Activated CD4-positive, alpha-beta T cell treated with anti-CD3 and anti-CD28 coated beads for 36 hours (primary cell): ENCODE measurements around the gene CDH9. TPM values are rescaled to one million over a fixed set of nuclear protein-coding genes. Genes with fewer than 3 reads are reported as not detected.

ENCODE experiments used
- ATAC-seq: fragments of 200-7000 bp; cut with Tn5 transposase; one replicate; pipeline ENCODE4 v1.10.0; 2021; ENCODE audit warnings: mild to moderate bottlenecking, moderate library complexity
- CTCF ChIA-PET: fragments of 350-600 bp; sonication (Branson Sonifier 250); formaldehyde crosslinking; loops from one replicate; lab custom pipeline; 2021; ENCODE audit warnings: antibody characterized with exemption; lab: Charles Lee
- POLR2A ChIA-PET: fragments of 350-600 bp; sonication (Branson Sonifier 250); formaldehyde crosslinking; loops from one replicate; lab custom pipeline; 2021; ENCODE audit warnings: antibody characterized with exemption, inconsistent platforms; lab: Charles Lee
- DNase-seq: peaks from one replicate; pipeline ENCODE4 v3.0.0-alpha.2; 2020
- H3K27ac Mint-ChIP-seq: one replicate; pipeline ENCODE4 v1.8.0; 2021; ENCODE audit warnings: mixed read lengths
- H3K27me3 Mint-ChIP-seq: one replicate; pipeline ENCODE4 v1.8.0; 2021; ENCODE audit warnings: mixed read lengths
- H3K36me3 Mint-ChIP-seq: one replicate; pipeline ENCODE4 v1.8.0; 2021; ENCODE audit warnings: low read depth, mixed read lengths
- H3K4me1 Mint-ChIP-seq: one replicate; pipeline ENCODE4 v1.8.0; 2021; ENCODE audit warnings: mixed read lengths
- H3K4me3 Mint-ChIP-seq: one replicate; pipeline ENCODE4 v1.8.0; 2021; ENCODE audit warnings: mild to moderate bottlenecking, moderate library complexity, mixed read lengths
- H3K9me3 Mint-ChIP-seq: one replicate; pipeline ENCODE4 v1.8.0; 2021; ENCODE audit warnings: low read depth, mixed read lengths
- intact Hi-C, 2 experiments: fragments of 100-400 bp; cut with DNase I in 1 of 2; cut with micrococcal nuclease in 1 of 2; formaldehyde crosslinking; loops; one replicate each; pipeline versions ENCODE4 v1.14.2 to v1.15.1; 2022 to 2024; cut with DNase I, micrococcal nuclease
- total RNA-seq, 2 experiments: library from RNA; stranded (reverse); gene quantifications; one replicate each; pipeline ENCODE4 v1.2.3, GENCODE V29; 2021

Gene CDH9
- not detected for total RNA-seq

- Mint-ChIP-seq H3K4me1 (no peaks in the 10 kb centered on the region), H3K36me3 (no peaks in the 10 kb centered on the region), H3K27ac (no peak within 1 kb of the TSS), H3K9me3 (peaks cover 4% of the 10 kb centered on the region), H3K4me3 (no peak within 1 kb of the TSS), H3K27me3 (no peaks in the 10 kb centered on the region)
- intact Hi-C loops: no loop called here
- DNase-seq: no peak
- ATAC-seq: no peak
- CTCF ChIA-PET: no interaction called here
- POLR2A ChIA-PET: no interaction called here
Measured at GRCh38 chr5:27038476-27038875, at the start of gene CDH9. Gene CDH9 (minus strand): TSS chr5:27038586. CDS start chr5:26988333, 50,253 bp downstream.

GRCh38 chr5:27087747-27088146 is 49.4 kb upstream of the CDH9 start:
- ChIA-PET POLR2A (no interaction called here), CTCF (no interaction called here)
- Mint-ChIP-seq H3K27me3 (no peaks in the 10 kb centered on the region), H3K36me3 (no peaks in the 10 kb centered on the region), H3K27ac (no peak overlapping the region), H3K4me3 (no peak overlapping the region), H3K9me3 (peaks cover 6% of the 10 kb centered on the region), H3K4me1 (no peaks in the 10 kb centered on the region)
- intact Hi-C loops: no loop called here
- no peak for ATAC-seq
- no peak for DNase-seq

DNA sequence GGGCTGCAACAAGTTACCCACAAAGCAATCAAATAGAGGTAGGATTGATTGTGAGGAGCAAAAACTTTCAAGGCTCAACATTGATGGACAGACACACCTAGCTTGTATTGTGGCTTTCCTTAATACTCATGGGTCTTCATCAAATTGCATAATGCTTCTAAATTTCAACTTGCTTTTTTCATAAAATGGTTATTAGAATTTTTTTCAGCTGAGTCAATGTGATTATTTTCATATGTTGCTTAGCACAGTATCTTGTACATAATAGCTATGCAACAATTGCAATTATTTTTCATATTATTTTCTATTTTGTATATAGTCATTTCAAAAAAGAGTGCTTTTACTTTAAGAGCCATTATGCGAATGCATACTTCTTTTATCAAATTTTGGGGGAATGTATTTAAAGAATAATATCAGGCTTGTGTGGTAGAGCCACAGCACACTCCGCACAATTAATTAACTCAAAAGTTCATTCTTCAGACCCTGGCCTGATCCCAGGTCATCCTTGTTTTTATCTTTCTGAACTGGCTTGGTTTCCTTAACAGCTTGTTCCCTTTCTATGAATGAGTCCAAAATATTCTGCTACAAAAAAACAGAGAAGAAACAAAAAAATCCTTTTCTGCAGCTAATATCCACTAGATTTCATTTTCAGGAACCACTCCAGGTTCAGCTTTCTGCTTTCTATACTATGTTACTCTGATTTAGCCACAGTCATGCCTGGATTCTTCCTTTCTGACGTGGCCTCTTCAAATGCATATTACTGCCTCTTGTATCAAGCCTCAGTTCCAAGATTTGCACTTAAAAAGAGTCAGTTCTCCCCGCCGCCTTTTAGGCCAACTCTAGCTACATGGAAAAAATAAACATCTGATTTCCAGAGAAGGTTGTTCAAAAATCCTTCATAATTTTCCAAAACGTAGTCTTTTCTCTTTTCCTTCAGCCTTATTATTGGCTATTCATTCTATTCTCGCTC is 45.3 kb upstream of the CDH9 start:
- CTCF ChIA-PET: no interaction called here
- Mint-ChIP-seq H3K4me3 (no peak overlapping the region), H3K4me1 (no peaks in the 10 kb centered on the region), H3K36me3 (no peaks in the 10 kb centered on the region), H3K9me3 (no peaks in the 10 kb centered on the region), H3K27me3 (no peaks in the 10 kb centered on the region), H3K27ac (no peak overlapping the region)
- POLR2A ChIA-PET: no interaction called here
- ATAC-seq (no peak), DNase-seq (no peak)
- intact Hi-C loops: no loop called here

DNA sequence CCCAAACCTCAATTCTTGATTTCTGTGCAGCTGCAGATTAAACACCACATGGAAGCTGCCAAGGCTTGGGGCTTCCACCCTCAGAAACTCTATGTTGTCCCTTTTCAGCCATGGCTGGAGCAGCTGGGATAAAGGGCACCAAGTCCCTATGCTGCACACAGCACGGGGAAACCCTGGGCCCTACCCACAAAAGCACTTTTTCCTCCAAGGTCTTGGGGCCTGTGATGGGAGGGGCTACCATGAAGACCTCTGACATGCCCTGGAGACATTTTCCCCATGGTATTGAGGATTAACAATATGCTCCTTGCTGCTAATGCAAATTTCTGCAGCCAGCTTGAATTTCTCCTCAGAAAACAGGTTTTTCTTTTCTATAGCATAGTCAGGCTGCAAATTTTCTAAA is 41.8 kb upstream of the CDH9 start:
- ChIA-PET POLR2A (no interaction called here), CTCF (no interaction called here)
- no peaks in the 10 kb centered on the region for H3K4me1 Mint-ChIP-seq
- no peak overlapping the region for H3K4me3 Mint-ChIP-seq
- no peaks in the 10 kb centered on the region for H3K27me3 Mint-ChIP-seq
- peaks cover 7% of the 10 kb centered on the region for H3K9me3 Mint-ChIP-seq
- ATAC-seq (no peak), DNase-seq (no peak)
- intact Hi-C loops: no loop called here
- H3K27ac Mint-ChIP-seq: no peak overlapping the region
- no peaks in the 10 kb centered on the region for H3K36me3 Mint-ChIP-seq

DNA sequence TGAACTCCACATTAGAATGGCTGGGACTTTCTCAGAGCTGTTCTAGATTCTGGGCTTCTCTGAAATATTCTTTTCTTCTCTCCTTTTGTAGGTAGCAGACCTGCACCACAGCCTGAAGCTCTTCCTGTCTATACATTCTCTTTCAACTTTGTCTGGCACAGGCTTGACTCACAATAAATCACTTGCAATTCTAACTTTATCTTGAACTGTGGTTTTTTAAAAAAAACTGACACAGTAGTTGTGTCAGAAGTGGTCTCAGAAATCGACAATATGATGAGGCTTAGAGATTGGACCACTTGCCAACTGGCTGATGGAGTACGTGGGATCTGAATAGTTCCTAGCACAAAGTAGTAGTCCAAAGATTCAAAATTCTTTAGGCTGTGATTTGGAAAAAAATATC is 24.1 kb upstream of the CDH9 start:
- Mint-ChIP-seq H3K27ac (no peak overlapping the region), H3K4me3 (no peak overlapping the region), H3K4me1 (no peaks in the 10 kb centered on the region), H3K9me3 (peaks cover 8% of the 10 kb centered on the region), H3K36me3 (no peaks in the 10 kb centered on the region), H3K27me3 (no peaks in the 10 kb centered on the region)
- CTCF ChIA-PET: no interaction called here
- intact Hi-C loops: no loop called here
- ATAC-seq (no peak), DNase-seq (no peak)
- POLR2A ChIA-PET: no interaction called here

DNA sequence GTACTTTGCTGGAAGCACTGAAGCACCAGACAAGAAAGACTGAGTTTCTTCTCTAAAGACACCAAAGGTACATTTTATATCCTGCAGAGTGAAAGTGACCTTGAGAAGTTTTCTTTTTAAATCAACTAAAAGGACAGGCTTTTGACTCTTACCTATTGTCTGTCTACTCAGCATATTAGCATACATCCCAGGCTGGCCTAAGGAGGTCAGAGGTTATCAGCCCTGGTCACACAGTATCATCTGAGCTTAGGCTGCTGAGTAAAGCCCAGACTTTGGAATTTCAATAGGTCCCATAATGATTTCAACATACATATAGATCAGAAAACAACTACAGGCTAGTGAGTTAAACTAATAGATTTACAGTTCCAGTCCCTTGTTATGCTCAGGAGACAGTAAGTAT is 10.1 kb upstream of the CDH9 start:
- intact Hi-C loops: no loop called here
- H3K36me3 Mint-ChIP-seq: no peaks in the 10 kb centered on the region
- no peak overlapping the region for H3K27ac Mint-ChIP-seq
- H3K4me3 Mint-ChIP-seq: no peak overlapping the region
- no peak for DNase-seq
- H3K27me3 Mint-ChIP-seq: no peaks in the 10 kb centered on the region
- POLR2A ChIA-PET: no interaction called here
- no peaks in the 10 kb centered on the region for H3K4me1 Mint-ChIP-seq
- ATAC-seq: no peak
- CTCF ChIA-PET: no interaction called here
- H3K9me3 Mint-ChIP-seq: peaks cover 6% of the 10 kb centered on the region

GRCh38 chr5:27041372-27041771 is 3.0 kb upstream of the CDH9 start:
- H3K4me3 Mint-ChIP-seq: no peak overlapping the region
- H3K36me3 Mint-ChIP-seq: no peaks in the 10 kb centered on the region
- intact Hi-C loops: no loop called here
- H3K4me1 Mint-ChIP-seq: no peaks in the 10 kb centered on the region
- ChIA-PET POLR2A (no interaction called here), CTCF (no interaction called here)
- peaks cover 4% of the 10 kb centered on the region for H3K9me3 Mint-ChIP-seq
- ATAC-seq (no peak), DNase-seq (no peak)
- H3K27ac Mint-ChIP-seq: no peak overlapping the region
- no peaks in the 10 kb centered on the region for H3K27me3 Mint-ChIP-seq

DNA sequence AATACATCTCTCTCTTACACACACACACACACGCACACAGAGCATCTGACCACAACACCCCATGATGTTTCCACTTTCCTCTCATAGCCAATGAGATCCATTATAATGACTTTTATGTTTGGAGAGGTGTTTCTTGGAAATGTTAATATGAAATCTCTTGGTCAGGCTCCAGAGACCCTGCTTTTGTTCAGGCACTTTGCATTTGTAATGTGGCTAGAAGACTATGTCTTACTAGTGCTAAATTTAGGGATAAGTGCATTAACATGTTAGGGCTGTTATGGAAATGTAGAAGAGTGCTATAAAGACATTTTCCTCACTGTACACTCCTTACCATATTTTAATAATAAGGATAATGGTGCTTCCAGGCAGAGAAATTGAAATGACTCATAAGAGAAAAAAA is 3.8 kb downstream of the CDH9 start:
- DNase-seq: no peak
- Mint-ChIP-seq H3K9me3 (peaks cover 4% of the 10 kb centered on the region), H3K27me3 (no peaks in the 10 kb centered on the region), H3K4me1 (no peaks in the 10 kb centered on the region), H3K36me3 (no peaks in the 10 kb centered on the region), H3K4me3 (no peak overlapping the region), H3K27ac (no peak overlapping the region)
- no peak for ATAC-seq
- CTCF ChIA-PET: no interaction called here
- POLR2A ChIA-PET: no interaction called here
- intact Hi-C loops: no loop called here

DNA sequence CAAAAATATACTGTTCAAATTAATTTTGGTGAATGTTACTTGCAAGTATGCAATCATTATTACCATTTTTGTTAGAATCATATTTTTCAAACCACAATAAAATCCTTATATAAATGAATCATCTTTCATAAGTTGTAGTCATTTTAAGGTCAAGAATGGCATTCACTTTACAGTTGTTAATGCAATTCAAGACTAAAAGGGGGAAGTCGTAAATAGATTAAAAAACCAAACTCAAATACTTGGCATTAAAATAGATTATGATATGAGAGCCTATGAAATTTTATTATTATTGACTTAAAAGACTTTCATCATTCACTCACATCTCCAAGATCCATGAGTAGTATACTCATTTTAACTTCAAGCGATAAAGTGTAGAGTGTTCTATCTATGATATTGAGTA is 11.6 kb downstream of the CDH9 start:
- Mint-ChIP-seq H3K4me3 (no peak overlapping the region), H3K27me3 (no peaks in the 10 kb centered on the region), H3K9me3 (peaks cover 4% of the 10 kb centered on the region), H3K4me1 (no peaks in the 10 kb centered on the region), H3K27ac (no peak overlapping the region), H3K36me3 (no peaks in the 10 kb centered on the region)
- POLR2A ChIA-PET: no interaction called here
- CTCF ChIA-PET: no interaction called here
- DNase-seq (no peak), ATAC-seq (no peak)
- intact Hi-C loops: no loop called here

DNA sequence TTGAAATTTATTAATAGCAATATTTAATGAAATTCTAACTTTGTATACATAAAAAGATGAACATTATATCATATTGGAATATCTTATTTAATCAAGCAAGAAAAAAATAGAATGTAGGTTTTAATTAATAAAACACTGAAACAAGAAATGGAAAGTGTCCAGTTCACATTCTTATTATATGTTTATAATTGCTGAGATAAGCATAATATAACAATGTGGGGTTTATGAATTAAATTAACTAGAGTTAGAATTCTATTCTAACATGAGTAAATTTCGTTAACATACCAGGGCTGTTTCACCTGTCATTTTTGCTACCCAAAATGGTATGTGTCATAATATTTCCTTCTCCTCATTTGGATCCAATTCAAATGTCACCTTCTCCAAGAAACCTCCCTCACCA is 12.3 kb downstream of the CDH9 start:
- POLR2A ChIA-PET: no interaction called here
- ATAC-seq (no peak), DNase-seq (no peak)
- Mint-ChIP-seq H3K4me3 (no peak overlapping the region), H3K4me1 (no peaks in the 10 kb centered on the region), H3K27me3 (no peaks in the 10 kb centered on the region), H3K36me3 (no peaks in the 10 kb centered on the region), H3K27ac (no peak overlapping the region), H3K9me3 (peaks cover 4% of the 10 kb centered on the region)
- intact Hi-C loops: no loop called here
- CTCF ChIA-PET: no interaction called here

DNA sequence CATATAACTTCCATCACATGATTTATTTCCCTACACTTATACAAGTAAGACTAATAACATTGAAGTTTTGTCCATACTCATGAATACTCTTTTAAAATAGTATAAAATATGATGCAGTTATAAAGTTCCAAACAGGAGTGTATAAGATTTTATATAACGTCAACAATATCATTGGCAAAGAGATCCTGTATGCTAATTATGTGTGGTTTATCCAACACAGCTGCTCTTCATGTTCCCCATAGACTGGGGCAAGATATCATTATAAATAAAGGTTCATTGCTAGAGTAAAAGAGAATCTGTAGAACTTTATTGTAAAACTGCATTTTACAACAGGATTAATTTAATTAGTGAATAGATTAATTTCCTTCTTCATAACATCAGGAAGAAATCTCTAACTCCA is 16.9 kb downstream of the CDH9 start:
- intact Hi-C loops: no loop called here
- no peaks in the 10 kb centered on the region for H3K27me3 Mint-ChIP-seq
- ChIA-PET CTCF (no interaction called here), POLR2A (no interaction called here)
- H3K27ac Mint-ChIP-seq: no peak overlapping the region
- DNase-seq: no peak
- no peak for ATAC-seq
- no peak overlapping the region for H3K4me3 Mint-ChIP-seq
- peaks cover 5% of the 10 kb centered on the region for H3K9me3 Mint-ChIP-seq
- H3K4me1 Mint-ChIP-seq: no peaks in the 10 kb centered on the region
- no peaks in the 10 kb centered on the region for H3K36me3 Mint-ChIP-seq

- no peaks in the 10 kb centered on the region for H3K4me1 Mint-ChIP-seq
- ChIA-PET POLR2A (no interaction called here), CTCF (interaction anchor here (1.2 kb wide), 1 partner anchor 23 kb away, joined by 3 read pairs; no protein-coding TSS in a partner anchor)
- H3K27ac Mint-ChIP-seq: no peak overlapping the region
- no peak for DNase-seq
- peaks cover 5% of the 10 kb centered on the region for H3K9me3 Mint-ChIP-seq
- intact Hi-C loops: no loop called here
- H3K4me3 Mint-ChIP-seq: no peak overlapping the region
- no peak for ATAC-seq
- no peaks in the 10 kb centered on the region for H3K27me3 Mint-ChIP-seq
- no peaks in the 10 kb centered on the region for H3K36me3 Mint-ChIP-seq
Measured at GRCh38 chr5:27020973-27021372, 17.4 kb downstream of the CDH9 start.
